ENCODE measurements around the gene RHOBTB3.

Gene RHOBTB3

DNA sequence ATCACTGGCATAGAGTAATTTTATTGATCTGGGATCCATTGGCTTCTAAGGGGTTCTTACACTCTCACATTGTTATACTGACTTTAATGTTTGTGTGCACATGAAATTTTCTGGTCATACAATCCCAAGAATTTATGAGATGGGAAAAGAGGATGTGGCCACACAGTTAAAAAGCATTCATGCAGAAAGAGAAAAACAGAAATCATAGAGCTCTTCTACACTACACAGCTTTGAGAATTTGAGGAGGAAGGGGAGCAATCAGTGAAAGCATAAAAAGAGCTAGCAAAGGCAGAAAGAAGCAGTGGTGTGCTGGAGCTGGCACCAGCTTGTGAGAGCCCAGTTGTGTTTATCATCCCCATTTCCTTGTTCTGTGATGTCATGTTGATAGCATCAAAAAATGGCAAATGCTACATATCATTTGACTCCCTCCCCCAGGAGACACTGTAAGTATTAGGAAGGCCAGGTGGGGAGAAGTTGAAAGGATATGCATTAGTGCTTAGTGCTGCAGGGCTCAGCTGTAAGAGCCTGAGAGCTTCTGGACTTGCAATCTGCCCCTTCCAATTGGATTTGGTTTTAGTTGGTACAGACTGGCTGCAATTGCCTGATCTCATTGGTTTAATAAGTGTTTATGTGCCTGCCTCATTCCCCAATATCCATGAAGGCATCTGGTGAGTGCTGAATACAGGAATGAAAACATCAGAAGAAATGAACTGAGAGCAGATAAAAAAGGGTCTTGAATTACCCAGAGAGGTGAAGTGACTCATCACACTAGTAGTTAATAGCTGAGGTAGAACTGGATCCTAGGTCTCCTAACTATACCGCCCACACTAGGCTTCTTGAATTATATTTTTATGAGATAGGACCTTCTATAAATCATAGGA lies 30.9 kb downstream of the RHOBTB3 start:
- no peaks in the 10 kb centered on the region for H3K36me3 ChIP-seq (ENCODE audit: control insufficient read depth, low read depth, low read length)
- H3K9me3 ChIP-seq (ENCODE audit: control insufficient read depth, low read depth, low read length) = no peaks in the 10 kb centered on the region
- H3K4me1 ChIP-seq (ENCODE audit: control insufficient read depth, low read depth, low read length) = no peaks in the 10 kb centered on the region
- no peak overlapping the region for H3K4me3 ChIP-seq (ENCODE audit: low read length)
- no peak overlapping the region for H3K9ac ChIP-seq (ENCODE audit: low read length)
- no peak overlapping the region for H3K27ac ChIP-seq (ENCODE audit: low read length)
- no peaks in the 10 kb centered on the region for H3K27me3 ChIP-seq (ENCODE audit: control insufficient read depth, insufficient read depth, low read length)

DNA sequence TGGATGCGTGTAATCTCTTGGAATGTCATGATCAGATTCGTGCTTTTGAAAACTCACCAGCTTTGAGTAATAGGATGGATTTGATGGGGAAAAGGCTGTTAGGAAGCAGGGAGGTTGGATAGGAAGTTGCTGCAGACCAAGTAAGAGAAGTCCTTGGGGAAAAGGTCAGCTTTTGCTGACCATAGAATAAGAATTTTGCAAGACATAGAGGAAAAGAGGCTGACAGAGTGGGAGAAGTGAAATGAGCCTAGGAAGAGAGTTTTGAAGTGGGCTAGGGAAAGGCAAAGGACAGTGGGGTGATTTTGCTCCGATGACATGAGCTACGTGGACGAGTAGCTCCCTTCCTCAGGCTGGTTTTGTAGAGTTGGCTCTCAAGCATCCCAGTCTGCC lies 31.5 kb downstream of the RHOBTB3 start:
- Histone ChIP-seq H3K27ac (ENCODE audit: low read length) (no peak overlapping the region), H3K36me3 (ENCODE audit: control insufficient read depth, low read depth, low read length) (no peaks in the 10 kb centered on the region), H3K9me3 (ENCODE audit: control insufficient read depth, low read depth, low read length) (no peaks in the 10 kb centered on the region), H3K27me3 (ENCODE audit: control insufficient read depth, insufficient read depth, low read length) (no peaks in the 10 kb centered on the region), H3K9ac (ENCODE audit: low read length) (no peak overlapping the region), H3K4me1 (ENCODE audit: control insufficient read depth, low read depth, low read length) (no peaks in the 10 kb centered on the region), H3K4me3 (ENCODE audit: low read length) (no peak overlapping the region)

DNA sequence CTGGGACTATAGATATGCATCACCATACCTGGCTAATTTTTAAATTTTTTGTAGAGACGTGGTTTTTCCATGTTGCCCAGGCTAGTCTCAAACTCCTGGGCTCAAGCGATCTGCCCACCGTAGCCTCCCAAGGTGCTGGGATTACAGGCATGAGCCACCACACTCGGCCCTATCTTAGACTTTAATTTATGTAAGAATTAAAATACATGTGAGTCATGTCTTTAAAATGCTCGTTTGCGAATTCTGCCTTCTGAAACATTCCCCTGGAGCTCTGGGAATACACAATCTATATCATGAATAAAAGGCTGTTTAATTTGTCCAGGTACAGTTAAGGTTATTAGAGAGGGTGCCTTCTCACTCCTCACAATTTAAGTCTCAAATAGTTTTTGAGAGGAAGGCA lies 32.8 kb downstream of the RHOBTB3 start:
- H3K36me3 ChIP-seq (ENCODE audit: control insufficient read depth, low read depth, low read length) = no peaks in the 10 kb centered on the region
- no peak overlapping the region for H3K4me3 ChIP-seq (ENCODE audit: low read length)
- no peaks in the 10 kb centered on the region for H3K27me3 ChIP-seq (ENCODE audit: control insufficient read depth, insufficient read depth, low read length)
- H3K9ac ChIP-seq (ENCODE audit: low read length) = no peak overlapping the region
- no peaks in the 10 kb centered on the region for H3K4me1 ChIP-seq (ENCODE audit: control insufficient read depth, low read depth, low read length)
- H3K27ac ChIP-seq (ENCODE audit: low read length) = no peak overlapping the region
- H3K9me3 ChIP-seq (ENCODE audit: control insufficient read depth, low read depth, low read length) = no peaks in the 10 kb centered on the region

DNA sequence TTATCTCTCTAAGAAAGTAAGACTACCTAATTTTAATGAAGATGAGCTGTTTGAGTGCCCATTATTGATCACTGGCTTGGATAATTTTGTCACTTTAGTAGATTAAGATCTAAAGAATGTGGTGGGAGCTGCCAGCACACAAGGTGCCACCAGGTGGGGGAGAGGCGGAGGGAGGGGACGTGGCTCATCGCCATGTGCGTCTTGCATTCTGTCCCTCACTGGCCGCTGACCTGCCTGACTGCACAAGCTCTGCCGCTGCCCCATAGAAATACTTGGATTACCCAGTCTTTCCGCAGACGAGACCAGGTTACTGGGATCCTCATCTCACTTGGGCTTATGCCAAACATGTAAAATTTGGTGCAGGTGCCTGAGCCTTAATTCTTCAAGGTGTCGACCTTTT lies 37.6 kb downstream of the RHOBTB3 start:
- no peak overlapping the region for H3K4me3 ChIP-seq (ENCODE audit: low read length)
- H3K27me3 ChIP-seq (ENCODE audit: control insufficient read depth, insufficient read depth, low read length) = no peaks in the 10 kb centered on the region
- H3K4me1 ChIP-seq (ENCODE audit: control insufficient read depth, low read depth, low read length) = no peaks in the 10 kb centered on the region
- H3K9ac ChIP-seq (ENCODE audit: low read length) = no peak overlapping the region
- no peak overlapping the region for H3K27ac ChIP-seq (ENCODE audit: low read length)
- H3K9me3 ChIP-seq (ENCODE audit: control insufficient read depth, low read depth, low read length) = no peaks in the 10 kb centered on the region
- no peaks in the 10 kb centered on the region for H3K36me3 ChIP-seq (ENCODE audit: control insufficient read depth, low read depth, low read length)

DNA sequence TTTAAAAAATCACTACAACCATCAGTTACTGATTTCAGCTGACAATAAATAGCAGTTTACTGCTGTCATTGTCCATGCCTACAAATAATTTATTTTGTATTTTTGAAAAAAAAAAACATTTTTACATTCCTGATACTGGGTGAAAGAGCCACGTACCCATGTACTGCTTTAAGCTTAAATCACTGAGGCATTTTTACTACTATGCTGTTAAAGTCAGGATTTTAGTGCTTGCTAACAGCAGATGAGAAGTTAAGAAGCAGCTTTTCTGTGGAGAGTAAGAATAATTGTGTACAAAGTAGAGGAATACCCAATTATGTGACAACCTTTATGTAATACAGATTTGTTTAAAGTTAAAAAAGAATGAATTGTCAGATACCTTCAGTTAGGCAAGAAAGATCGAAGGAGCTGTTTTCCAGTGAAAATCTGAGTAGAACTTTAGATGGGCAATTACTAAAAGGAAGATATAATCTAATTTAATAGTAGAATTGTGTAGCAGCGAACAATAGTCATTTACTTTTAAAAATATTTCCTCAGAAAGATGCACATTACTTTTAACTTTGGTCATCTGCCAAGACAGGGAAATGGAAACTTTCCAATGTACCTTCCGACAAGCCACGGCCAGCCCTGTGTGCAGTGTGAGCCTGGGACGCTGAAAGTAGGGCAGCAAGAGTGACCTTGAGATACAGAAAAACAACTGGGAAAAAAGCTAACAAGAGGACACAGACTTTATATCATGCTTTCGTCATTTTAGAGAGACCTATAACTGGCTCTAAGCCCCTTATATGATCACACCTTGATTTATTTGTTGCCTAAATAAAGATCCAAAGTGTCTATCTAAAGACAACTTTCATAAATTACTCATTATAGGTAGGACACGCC lies 39.9 kb downstream of the RHOBTB3 start:
- no peaks in the 10 kb centered on the region for H3K36me3 ChIP-seq (ENCODE audit: control insufficient read depth, low read depth, low read length)
- no peak overlapping the region for H3K9ac ChIP-seq (ENCODE audit: low read length)
- H3K27me3 ChIP-seq (ENCODE audit: control insufficient read depth, insufficient read depth, low read length) = no peaks in the 10 kb centered on the region
- H3K9me3 ChIP-seq (ENCODE audit: control insufficient read depth, low read depth, low read length) = no peaks in the 10 kb centered on the region
- no peak overlapping the region for H3K4me3 ChIP-seq (ENCODE audit: low read length)
- H3K4me1 ChIP-seq (ENCODE audit: control insufficient read depth, low read depth, low read length) = no peaks in the 10 kb centered on the region
- H3K27ac ChIP-seq (ENCODE audit: low read length) = no peak overlapping the region

DNA sequence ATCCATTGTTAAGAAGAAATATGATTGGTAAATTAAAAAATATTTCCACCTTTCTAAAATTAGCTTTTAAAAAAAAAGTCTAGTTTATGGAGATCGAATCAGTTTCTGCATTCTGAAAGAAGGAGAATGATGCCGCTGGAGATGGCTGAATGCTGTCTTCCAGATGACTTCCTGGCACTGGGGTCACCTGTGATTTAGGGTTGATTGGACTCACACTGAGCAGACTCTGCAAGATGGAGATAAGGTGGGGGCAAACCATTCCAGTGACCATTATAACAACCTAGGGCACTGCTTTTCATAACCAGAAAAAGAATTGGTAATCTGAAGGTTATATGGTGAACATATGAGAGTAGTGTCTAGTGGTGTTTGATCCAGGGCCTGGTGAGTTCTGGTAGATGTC lies 40.8 kb downstream of the RHOBTB3 start:
- no peak overlapping the region for H3K27ac ChIP-seq (ENCODE audit: low read length)
- H3K36me3 ChIP-seq (ENCODE audit: control insufficient read depth, low read depth, low read length) = no peaks in the 10 kb centered on the region
- no peaks in the 10 kb centered on the region for H3K27me3 ChIP-seq (ENCODE audit: control insufficient read depth, insufficient read depth, low read length)
- no peaks in the 10 kb centered on the region for H3K4me1 ChIP-seq (ENCODE audit: control insufficient read depth, low read depth, low read length)
- no peaks in the 10 kb centered on the region for H3K9me3 ChIP-seq (ENCODE audit: control insufficient read depth, low read depth, low read length)
- H3K4me3 ChIP-seq (ENCODE audit: low read length) = no peak overlapping the region
- H3K9ac ChIP-seq (ENCODE audit: low read length) = no peak overlapping the region

DNA sequence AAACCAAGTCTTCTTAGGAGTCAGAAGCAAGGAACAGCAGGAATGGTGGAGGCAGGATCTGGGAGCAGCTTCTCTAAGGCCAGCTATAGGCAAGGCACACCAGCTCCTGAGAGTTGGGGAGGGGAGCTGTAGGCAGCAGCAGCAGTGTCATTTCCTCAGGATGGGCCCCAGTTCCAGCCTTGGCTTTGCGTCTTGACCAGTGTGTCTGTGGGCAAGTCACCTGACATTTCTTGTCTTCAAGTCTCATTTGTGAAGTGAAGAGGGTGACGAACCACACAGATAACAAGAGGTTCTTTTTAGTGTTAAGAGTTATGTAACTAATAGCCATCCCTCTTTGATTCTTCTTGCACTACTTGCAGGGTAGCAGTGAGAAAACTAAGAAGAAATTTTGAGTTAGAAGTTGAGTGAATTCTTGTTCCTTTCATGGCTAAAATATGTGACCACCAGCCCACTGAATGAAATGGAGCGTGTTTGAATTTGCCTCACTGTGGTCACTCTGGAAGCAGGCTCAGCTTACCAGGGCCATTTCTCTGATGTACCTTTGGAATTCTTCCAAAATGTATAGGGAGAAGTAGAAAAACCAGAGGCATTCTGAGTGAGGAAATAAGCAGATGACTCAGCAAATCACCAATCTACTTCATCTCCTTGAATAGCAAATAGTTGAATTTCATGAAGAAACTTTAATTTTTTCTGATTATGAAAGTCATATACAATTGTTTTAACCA lies 42.4 kb downstream of the RHOBTB3 start:
- Histone ChIP-seq H3K4me1 (ENCODE audit: control insufficient read depth, low read depth, low read length) (no peaks in the 10 kb centered on the region), H3K36me3 (ENCODE audit: control insufficient read depth, low read depth, low read length) (no peaks in the 10 kb centered on the region), H3K27me3 (ENCODE audit: control insufficient read depth, insufficient read depth, low read length) (no peaks in the 10 kb centered on the region), H3K4me3 (ENCODE audit: low read length) (no peak overlapping the region), H3K9ac (ENCODE audit: low read length) (no peak overlapping the region), H3K27ac (ENCODE audit: low read length) (no peak overlapping the region), H3K9me3 (ENCODE audit: control insufficient read depth, low read depth, low read length) (no peaks in the 10 kb centered on the region)

DNA sequence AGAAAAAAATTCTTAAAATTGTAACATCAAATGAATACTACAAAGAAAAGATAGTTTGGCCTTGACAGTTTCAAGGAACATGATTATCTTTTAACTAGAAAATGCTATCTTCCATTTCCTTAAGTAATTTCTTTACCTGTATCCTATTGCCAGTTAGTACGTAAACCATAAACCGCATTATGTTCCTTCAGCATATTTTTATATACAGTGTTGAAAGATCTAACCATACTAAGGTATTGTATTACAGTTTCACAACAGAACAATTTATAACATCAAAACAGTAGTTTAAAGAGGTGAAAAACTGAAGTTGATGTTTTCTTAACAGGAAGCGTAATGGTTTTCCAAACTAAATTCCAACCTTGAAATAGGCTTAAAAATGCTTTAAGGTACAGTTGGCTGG lies 46.3 kb downstream of the RHOBTB3 start:
- no peak overlapping the region for H3K27ac ChIP-seq (ENCODE audit: low read length)
- no peaks in the 10 kb centered on the region for H3K27me3 ChIP-seq (ENCODE audit: control insufficient read depth, insufficient read depth, low read length)
- H3K4me3 ChIP-seq (ENCODE audit: low read length) = no peak overlapping the region
- H3K9ac ChIP-seq (ENCODE audit: low read length) = no peak overlapping the region
- H3K36me3 ChIP-seq (ENCODE audit: control insufficient read depth, low read depth, low read length) = no peaks in the 10 kb centered on the region
- H3K9me3 ChIP-seq (ENCODE audit: control insufficient read depth, low read depth, low read length) = no peaks in the 10 kb centered on the region
- H3K4me1 ChIP-seq (ENCODE audit: control insufficient read depth, low read depth, low read length) = no peaks in the 10 kb centered on the region

DNA sequence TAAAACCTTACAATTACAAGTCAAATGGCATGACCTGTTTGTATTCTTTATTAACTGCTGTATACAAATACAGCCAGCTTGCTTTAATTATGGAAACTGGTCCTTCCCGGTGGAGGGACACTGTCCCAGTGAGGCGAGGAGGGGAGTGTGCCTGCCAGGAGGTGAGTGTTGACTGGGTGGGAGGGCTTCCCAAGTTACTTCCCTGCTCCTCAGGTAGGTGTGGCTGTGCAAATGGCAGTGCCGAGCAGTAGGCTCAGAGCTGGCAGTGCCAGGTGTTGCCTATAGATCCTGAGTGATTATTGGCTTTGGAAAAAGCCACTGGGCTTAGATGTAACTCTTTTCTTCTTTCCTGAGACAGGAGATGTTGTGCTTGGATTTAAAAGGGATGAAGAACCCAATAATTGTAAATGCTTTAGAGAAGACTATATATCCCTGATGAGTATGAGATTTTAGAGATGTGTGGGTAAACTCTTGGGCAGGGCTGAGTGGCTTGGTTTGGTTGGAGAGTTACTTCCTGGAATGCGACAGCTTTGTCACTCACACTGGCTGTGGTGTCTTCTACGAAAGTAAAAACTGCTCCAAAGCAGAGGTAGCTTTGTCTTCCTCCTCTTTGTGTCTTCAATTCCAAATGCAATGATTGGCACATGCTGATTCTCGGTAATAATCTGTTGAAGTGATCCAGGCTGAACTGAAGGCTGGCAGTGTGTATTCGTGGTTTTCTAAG lies 47.7 kb downstream of the RHOBTB3 start:
- no peaks in the 10 kb centered on the region for H3K9me3 ChIP-seq (ENCODE audit: control insufficient read depth, low read depth, low read length)
- no peak overlapping the region for H3K9ac ChIP-seq (ENCODE audit: low read length)
- no peak overlapping the region for H3K4me3 ChIP-seq (ENCODE audit: low read length)
- no peaks in the 10 kb centered on the region for H3K4me1 ChIP-seq (ENCODE audit: control insufficient read depth, low read depth, low read length)
- H3K36me3 ChIP-seq (ENCODE audit: control insufficient read depth, low read depth, low read length) = no peaks in the 10 kb centered on the region
- H3K27me3 ChIP-seq (ENCODE audit: control insufficient read depth, insufficient read depth, low read length) = no peaks in the 10 kb centered on the region
- H3K27ac ChIP-seq (ENCODE audit: low read length) = no peak overlapping the region

DNA sequence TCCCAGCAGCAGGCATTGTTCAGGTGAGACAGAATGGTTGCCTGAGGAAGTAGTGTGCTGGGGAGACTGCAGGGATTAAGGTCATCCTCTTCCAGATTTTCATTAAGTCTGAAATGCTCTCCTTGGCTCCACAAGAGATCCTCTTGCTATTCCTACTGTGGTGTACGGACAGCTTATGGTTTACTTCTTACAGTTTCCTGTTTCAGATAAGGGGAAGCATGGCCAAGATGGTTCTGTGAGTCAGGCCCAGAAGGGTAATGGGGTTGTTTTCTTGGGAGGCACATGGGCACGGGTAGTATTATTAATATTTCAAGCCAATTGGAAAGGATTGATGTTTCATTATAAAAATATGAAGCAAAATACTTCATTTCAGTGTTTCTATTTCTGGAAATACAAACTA lies 48.5 kb downstream of the RHOBTB3 start:
- no peak overlapping the region for H3K9ac ChIP-seq (ENCODE audit: low read length)
- H3K36me3 ChIP-seq (ENCODE audit: control insufficient read depth, low read depth, low read length) = no peaks in the 10 kb centered on the region
- H3K4me1 ChIP-seq (ENCODE audit: control insufficient read depth, low read depth, low read length) = no peaks in the 10 kb centered on the region
- H3K27ac ChIP-seq (ENCODE audit: low read length) = no peak overlapping the region
- no peaks in the 10 kb centered on the region for H3K27me3 ChIP-seq (ENCODE audit: control insufficient read depth, insufficient read depth, low read length)
- no peaks in the 10 kb centered on the region for H3K9me3 ChIP-seq (ENCODE audit: control insufficient read depth, low read depth, low read length)
- no peak overlapping the region for H3K4me3 ChIP-seq (ENCODE audit: low read length)

DNA sequence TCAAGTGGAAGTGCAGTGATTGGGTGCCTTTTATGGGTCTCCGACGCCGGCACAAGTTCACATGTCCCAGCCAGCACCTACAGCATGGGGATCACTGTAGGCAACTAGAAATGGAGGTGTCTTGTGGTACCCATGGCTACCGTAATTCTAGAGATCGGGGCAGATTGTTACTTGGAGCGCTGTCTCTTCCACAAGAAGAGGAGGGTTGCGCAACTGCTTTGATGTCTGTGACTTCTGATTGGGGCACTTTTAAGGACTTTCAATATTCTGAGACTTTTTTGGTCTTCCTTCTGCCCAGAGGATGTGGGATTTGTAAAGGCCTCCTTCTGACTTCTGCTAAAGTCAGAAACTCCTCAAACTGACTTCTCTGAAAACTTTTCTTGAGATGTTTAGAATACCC lies 49.5 kb downstream of the RHOBTB3 start:
- Histone ChIP-seq H3K36me3 (ENCODE audit: control insufficient read depth, low read depth, low read length) (no peaks in the 10 kb centered on the region), H3K27ac (ENCODE audit: low read length) (no peak overlapping the region), H3K9ac (ENCODE audit: low read length) (no peak overlapping the region)

More for the DNA sequence above, 49.5 kb downstream of the RHOBTB3 start:
- H3K4me3 ChIP-seq (ENCODE audit: low read length) = no peak overlapping the region
- no peaks in the 10 kb centered on the region for H3K4me1 ChIP-seq (ENCODE audit: control insufficient read depth, low read depth, low read length)
- no peaks in the 10 kb centered on the region for H3K9me3 ChIP-seq (ENCODE audit: control insufficient read depth, low read depth, low read length)
- H3K27me3 ChIP-seq (ENCODE audit: control insufficient read depth, insufficient read depth, low read length) = no peaks in the 10 kb centered on the region
